ENCODE data around the gene G3BP2. TPM values are rescaled to one million over a fixed set of nuclear protein-coding genes. Genes with fewer than 3 reads are reported as not detected.

G3BP2 gene
- total RNA-seq, 3 donors from 2014 or later, result 75.4 to 92.6 (median 86.2) TPM

DNA sequence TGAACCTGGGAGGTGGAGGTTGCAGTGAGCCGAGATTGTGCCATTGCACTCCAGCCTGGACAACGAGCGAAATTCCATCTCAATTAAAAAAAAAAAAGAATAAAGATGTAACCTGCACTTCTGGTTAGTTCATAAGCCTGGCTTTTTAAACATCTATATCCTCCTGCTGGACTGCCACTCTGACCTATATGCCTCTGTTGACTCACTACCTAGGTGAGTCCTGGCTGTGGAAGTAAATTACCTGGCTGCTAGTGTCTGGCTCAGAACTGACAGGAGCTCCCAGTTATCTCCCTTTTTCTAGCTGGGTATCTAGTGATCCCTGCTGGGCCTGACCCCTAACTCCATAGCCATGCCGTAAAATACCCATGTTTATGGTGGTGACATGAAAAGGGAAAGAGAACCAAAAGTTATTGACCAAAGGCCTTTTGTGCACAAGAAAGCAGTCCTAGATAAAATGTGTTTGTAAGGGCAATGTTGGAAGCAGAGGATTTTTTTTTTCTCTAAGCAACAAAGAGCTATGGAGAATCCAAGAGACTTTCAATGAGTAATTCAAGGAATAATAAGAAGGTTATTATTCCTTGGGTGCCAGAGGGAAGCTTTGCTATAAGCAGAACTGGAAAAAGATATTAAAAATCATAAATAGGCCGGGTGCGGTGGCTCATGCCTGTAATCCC is 10.4 kb upstream of the G3BP2 start:
- TF ChIP-seq POLR2AphosphoS5 (IDR thresholded peaks at IDR 0.05) (no peak), POLR2A (IDR thresholded peaks at IDR 0.05) (no peak)
- TF ChIP-seq, protein P1, sequence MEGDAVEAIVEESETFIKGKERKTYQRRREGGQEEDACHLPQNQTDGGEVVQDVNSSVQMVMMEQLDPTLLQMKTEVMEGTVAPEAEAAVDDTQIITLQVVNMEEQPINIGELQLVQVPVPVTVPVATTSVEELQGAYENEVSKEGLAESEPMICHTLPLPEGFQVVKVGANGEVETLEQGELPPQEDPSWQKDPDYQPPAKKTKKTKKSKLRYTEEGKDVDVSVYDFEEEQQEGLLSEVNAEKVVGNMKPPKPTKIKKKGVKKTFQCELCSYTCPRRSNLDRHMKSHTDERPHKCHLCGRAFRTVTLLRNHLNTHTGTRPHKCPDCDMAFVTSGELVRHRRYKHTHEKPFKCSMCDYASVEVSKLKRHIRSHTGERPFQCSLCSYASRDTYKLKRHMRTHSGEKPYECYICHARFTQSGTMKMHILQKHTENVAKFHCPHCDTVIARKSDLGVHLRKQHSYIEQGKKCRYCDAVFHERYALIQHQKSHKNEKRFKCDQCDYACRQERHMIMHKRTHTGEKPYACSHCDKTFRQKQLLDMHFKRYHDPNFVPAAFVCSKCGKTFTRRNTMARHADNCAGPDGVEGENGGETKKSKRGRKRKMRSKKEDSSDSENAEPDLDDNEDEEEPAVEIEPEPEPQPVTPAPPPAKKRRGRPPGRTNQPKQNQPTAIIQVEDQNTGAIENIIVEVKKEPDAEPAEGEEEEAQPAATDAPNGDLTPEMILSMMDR (IDR thresholded peaks at IDR 0.05), result no peak
- no peaks in the 10 kb centered on the region for H3K9me3 ChIP-seq
- no peak overlapping the region for H3K4me3 ChIP-seq
- no peak for DNase-seq (ENCODE audit: low spot score in 2 of 2)
- no peaks in the 10 kb centered on the region for H3K27me3 ChIP-seq
- H3K36me3 ChIP-seq, result no peaks in the 10 kb centered on the region
- H3K4me1 ChIP-seq, result no peaks in the 10 kb centered on the region
- intact Hi-C loops (cut with DNase I; ENCODE audit: low total_unique reads), result no loop called here
- no peak overlapping the region for H3K27ac ChIP-seq

DNA sequence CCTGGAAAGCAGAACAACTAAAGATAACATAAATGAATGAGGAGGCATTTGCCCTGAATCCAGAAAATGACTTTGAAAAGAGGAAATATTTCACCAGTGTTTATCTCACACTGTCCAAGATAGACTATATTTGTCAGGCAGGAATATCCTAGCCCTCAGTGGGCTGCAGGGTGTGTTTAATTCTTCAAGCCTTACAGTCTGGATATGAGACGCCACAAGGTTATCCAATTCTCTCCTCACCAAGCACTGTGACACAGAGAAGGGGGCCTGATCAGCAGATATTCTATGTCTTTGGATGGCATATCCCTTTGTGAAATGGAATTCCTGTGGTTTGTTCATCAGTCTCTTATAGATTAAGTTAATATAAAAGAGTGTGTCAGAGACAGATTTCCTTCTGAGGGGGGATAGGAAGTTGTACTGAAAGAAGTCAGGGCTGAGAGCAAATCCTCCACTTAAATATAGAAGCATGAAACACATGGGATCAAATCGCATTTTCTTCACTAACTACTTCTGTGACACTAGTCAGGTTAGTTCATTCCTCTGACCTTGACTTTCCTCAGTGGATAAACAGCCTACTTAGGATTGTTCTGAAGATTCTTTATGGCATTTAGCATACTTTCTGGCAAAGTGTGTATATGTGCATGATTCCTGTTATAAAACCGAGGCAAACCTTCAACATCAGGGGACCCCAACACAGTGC is 6.8 kb upstream of the G3BP2 start:
- DNase-seq (ENCODE audit: low spot score in 2 of 2), result no peak
- Histone ChIP-seq H3K27ac (no peak overlapping the region), H3K27me3 (no peaks in the 10 kb centered on the region), H3K36me3 (no peaks in the 10 kb centered on the region), H3K9me3 (no peaks in the 10 kb centered on the region), H3K4me3 (no peak overlapping the region), H3K4me1 (no peaks in the 10 kb centered on the region)
- intact Hi-C loops (cut with DNase I; ENCODE audit: low total_unique reads), result no loop called here
- TF ChIP-seq, protein P1 (IDR thresholded peaks at IDR 0.05), result no peak
- no peak for TF ChIP-seq POLR2AphosphoS5 (IDR thresholded peaks at IDR 0.05)
- TF ChIP-seq POLR2A (IDR thresholded peaks at IDR 0.05), result no peak

DNA sequence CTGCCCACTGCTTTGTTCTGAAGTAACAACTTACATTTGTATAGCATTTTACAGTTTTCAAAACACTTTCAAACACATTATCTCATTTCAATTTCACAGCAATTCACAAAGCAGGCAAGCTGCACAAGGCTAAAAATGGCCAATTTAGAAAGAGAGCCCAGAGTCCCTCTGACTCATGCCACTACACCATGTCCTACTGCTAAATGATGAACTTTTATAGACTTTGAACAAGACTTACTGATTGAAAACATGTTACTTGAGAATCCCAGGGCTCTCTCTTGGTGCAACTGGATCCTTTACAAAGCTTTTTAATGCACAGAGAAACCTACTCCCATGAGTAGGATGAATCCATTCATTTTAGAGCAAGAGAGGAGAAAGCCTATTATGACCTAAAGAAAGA is 5.8 kb upstream of the G3BP2 start:
- H3K4me3 ChIP-seq, result no peak overlapping the region
- TF ChIP-seq POLR2AphosphoS5 (IDR thresholded peaks at IDR 0.05) (no peak), POLR2A (IDR thresholded peaks at IDR 0.05) (no peak)
- TF ChIP-seq, protein P1 (IDR thresholded peaks at IDR 0.05), result no peak
- no peaks in the 10 kb centered on the region for H3K9me3 ChIP-seq
- peaks cover 0 to 4% of the 10 kb centered on the region in 2 donors for H3K4me1 ChIP-seq
- intact Hi-C loops (cut with DNase I; ENCODE audit: low total_unique reads), result no loop called here
- no peaks in the 10 kb centered on the region for H3K36me3 ChIP-seq
- no peaks in the 10 kb centered on the region for H3K27me3 ChIP-seq
- no peak for DNase-seq (ENCODE audit: low spot score in 2 of 2)
- H3K27ac ChIP-seq, result no peak overlapping the region

DNA sequence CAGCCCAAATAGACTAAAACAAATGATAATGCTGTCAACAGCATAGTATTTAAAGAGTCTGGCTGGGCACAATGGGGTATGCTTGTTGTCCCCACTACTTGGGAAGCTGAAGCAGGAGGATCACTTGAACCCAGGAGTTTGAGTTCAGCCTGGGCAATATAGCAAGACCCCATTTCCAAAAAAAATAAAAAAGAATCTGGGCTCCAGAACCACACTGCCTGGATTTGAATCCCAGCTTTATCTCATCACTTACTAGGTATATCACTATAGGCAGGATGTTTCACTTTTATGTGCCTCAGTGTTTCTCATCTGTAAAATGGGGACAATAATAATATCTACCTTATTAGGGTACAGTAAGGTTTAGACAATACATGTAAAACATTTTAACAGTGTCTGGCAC is 5.3 kb upstream of the G3BP2 start:
- no peak overlapping the region for H3K4me3 ChIP-seq
- H3K9me3 ChIP-seq, result no peaks in the 10 kb centered on the region
- intact Hi-C loops (cut with DNase I; ENCODE audit: low total_unique reads), result no loop called here
- peaks cover 0 to 7% of the 10 kb centered on the region in 2 donors for H3K4me1 ChIP-seq
- no peak for DNase-seq (ENCODE audit: low spot score in 2 of 2)
- TF ChIP-seq, protein P1 (IDR thresholded peaks at IDR 0.05), result no peak
- TF ChIP-seq POLR2AphosphoS5 (IDR thresholded peaks at IDR 0.05) (no peak), POLR2A (IDR thresholded peaks at IDR 0.05) (no peak)
- H3K27ac ChIP-seq, result no peak overlapping the region
- H3K27me3 ChIP-seq, result no peaks in the 10 kb centered on the region
- H3K36me3 ChIP-seq, result no peaks in the 10 kb centered on the region

DNA sequence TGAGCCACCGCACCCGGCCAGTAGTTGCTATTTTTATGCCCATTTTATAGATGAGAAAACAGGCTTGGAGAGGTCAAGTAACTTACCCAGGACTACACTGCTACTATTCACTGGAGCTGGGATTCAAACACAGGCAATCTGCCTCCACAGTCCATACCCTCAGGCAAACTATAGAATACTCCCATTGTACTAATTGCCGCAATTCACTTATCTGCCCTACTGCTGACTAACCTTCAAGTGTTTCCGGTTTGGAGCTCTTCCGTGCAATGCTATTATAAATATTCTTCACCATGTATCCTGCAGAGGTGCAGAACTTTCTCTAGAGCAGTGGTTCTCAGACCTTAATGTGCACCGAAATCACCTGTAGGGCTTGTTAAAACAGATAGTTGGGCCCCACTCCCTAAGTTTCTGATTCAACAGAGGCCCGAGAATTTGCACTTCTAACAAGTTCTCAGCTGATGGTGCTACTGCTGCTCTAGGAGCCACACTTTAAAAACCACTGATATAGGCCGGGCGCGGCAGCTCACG is 1.9 kb upstream of the G3BP2 start:
- no peaks in the 10 kb centered on the region for H3K9me3 ChIP-seq
- intact Hi-C loops (cut with DNase I; ENCODE audit: low total_unique reads), result no loop called here
- TF ChIP-seq POLR2AphosphoS5 (IDR thresholded peaks at IDR 0.05), result no peak
- DNase-seq (ENCODE audit: low spot score in 2 of 2), result no peak
- H3K36me3 ChIP-seq, result no peaks in the 10 kb centered on the region
- H3K27me3 ChIP-seq, result no peaks in the 10 kb centered on the region
- peaks cover 0 to 16% of the 10 kb centered on the region in 2 donors for H3K4me1 ChIP-seq
- H3K27ac ChIP-seq, result no peak overlapping the region
- no peak overlapping the region for H3K4me3 ChIP-seq
